ENCODE measurements around the gene NOC2L.

- TF ChIP-seq CTCF (IDR thresholded peaks at IDR 0.05 in 4 of 5, conservative IDR thresholded peaks at IDR 0.05 in 1 of 5) = no peak
- no peak for TF ChIP-seq POLR2A (IDR thresholded peaks at IDR 0.05)
These were observed 4.2 kb upstream of the NOC2L start for GRCh38 chr1:963301-963651.

All from gastrocnemius medialis (tissue), 4 donors.